Subcutaneous abdominal adipose tissue (tissue), 5 donors: ENCODE results near the gene AUNIP.

ENCODE experiments used
- H3K27ac ChIP-seq: one replicate; pipeline ENCODE4 v1.7.0; 2013; ENCODE audit warnings: low read depth, mild to moderate bottlenecking, inconsistent platforms, low read length, moderate library complexity
- H3K27me3 ChIP-seq, 5 donors: one replicate each; pipeline ENCODE4 v1.7.0; 2013; ENCODE audit warnings: low read length in 5 of 5, inconsistent platforms in 1 of 5; ENCODE audit not compliant: control insufficient read depth in 5 of 5, insufficient read depth in 4 of 5
- H3K36me3 ChIP-seq, 5 donors: one replicate each; pipeline ENCODE4 v1.7.0; 2013; ENCODE audit warnings: low read length in 5 of 5; ENCODE audit not compliant: control insufficient read depth in 5 of 5, insufficient read depth in 5 of 5
- H3K4me1 ChIP-seq, 5 donors: one replicate each; pipeline ENCODE4 v1.7.0; 2013; ENCODE audit warnings: low read length in 5 of 5, mild to moderate bottlenecking in 3 of 5, moderate library complexity in 1 of 5; ENCODE audit not compliant: control insufficient read depth in 5 of 5, insufficient read depth in 5 of 5
- H3K4me3 ChIP-seq, 5 donors: one replicate each; pipeline ENCODE4 v1.7.0; 2013; ENCODE audit warnings: low read length in 5 of 5, low read depth in 1 of 5
- H3K9ac ChIP-seq, 5 donors: one replicate each; pipeline ENCODE4 v1.7.0; 2013; ENCODE audit warnings: low read length in 5 of 5, mild to moderate bottlenecking in 4 of 5, moderate library complexity in 3 of 5
- H3K9me3 ChIP-seq, 5 donors: one replicate each; pipeline ENCODE4 v1.7.0; 2013; ENCODE audit warnings: low read length in 5 of 5; ENCODE audit not compliant: control insufficient read depth in 5 of 5
- donor health status: healthy.
- donor health status: healthy.
- donor health status: healthy.
- donor health status: healthy.
- donor health status: healthy.

AUNIP gene

DNA sequence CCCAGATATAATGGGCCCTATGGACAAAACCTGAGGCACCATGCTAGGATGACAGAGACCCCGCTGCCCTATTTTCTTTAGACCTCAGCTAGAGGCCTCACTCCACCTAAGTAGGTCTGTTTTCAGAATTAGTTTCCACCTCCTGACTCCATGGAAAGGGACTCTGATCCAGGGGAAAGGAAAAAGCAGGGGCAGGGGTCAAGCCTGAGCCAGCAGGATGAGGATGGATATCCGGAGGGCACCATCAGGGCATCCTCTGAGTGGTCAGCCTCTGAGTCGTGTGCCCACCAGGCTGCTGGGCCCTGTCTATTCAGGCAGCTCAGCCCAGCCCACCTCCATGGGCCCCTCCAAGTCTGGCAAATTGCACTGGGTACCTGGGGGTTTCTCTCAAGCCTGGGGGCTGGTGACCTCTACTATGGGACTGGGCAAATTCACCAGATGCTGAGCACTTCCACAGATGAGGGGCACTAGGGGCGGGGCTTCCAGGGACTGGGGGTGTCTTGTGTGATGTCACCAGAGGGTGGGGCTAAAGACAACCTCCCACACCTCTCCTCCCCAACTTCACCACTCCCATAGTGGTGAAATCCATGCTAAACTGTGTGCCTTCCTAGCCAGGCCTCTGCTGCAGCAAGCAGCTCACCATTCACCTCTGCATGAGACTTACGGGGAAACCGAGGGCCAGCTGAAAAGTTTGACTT lies 10.8 kb upstream of the AUNIP start:
- Histone ChIP-seq H3K4me1 (peaks cover 2 to 41% (median 28%) of the 10 kb centered on the region in 5 donors), H3K9ac (no peak overlapping the region), H3K36me3 (peaks cover 0 to 6% (median 0%) of the 10 kb centered on the region in 5 donors), H3K4me3 (no peak overlapping the region), H3K27ac (no peak overlapping the region), H3K9me3 (no peaks in the 10 kb centered on the region), H3K27me3 (no peaks in the 10 kb centered on the region)

DNA sequence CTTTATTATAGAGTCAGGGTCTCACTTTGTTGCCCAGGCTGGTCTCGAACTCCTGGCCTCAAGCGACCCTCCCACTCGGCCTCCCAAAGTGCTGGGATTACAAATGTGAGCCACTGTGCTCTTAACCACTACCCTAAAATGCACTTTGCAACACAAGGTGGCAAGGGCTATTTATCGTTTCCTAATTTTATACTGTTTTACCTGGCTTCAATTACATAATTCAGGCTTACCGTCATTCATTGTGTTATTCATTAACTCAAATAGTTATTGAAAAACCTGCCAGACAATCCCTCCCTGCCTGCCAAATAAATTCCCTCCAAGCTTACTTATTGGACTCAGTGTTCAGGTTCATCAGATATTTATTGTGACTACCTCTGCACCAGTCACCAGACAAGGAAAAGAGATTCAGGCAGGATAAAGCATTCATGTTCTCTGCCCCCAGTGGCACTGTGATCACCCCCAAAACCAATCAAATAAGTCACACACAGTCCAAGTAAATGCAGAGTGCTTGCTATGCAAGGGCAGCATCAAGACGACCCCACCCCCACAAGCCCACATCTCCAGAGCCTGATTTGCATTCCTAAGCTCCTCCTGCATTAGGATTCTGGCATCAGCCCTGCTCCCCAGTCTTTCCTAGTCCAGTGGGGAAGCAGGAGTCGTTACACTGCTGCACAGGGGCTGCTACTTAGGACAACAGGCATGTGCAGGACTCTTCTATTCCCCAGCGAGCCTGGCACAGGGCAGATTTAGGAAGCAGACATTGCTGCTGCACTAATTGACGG lies 8.1 kb upstream of the AUNIP start:
- Histone ChIP-seq H3K9ac (no peak overlapping the region), H3K4me1 (peaks cover 2 to 19% (median 13%) of the 10 kb centered on the region in 5 donors), H3K4me3 (no peak overlapping the region), H3K27ac (no peak overlapping the region), H3K9me3 (no peaks in the 10 kb centered on the region), H3K36me3 (peaks cover 0 to 15% (median 12%) of the 10 kb centered on the region in 5 donors), H3K27me3 (no peaks in the 10 kb centered on the region)

DNA sequence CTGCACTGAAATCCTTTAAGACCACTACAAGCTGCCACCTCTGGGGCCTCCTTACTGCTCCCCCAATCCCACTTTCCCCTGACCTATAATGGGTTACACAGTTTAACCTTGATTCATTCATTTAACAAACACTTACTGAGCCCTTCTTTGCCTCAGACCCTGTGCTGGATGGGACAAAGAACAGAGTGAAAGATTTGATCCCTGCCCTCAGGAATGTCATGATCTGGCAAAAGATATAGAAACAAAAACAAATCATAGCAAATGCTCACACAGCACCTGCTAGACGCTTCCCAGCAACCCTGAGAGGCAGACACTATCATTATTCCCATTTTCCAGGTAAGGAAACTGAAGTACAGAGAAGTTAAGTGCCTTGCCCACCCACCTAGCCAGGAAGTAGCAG lies 7.0 kb upstream of the AUNIP start:
- Histone ChIP-seq H3K9ac (no peak overlapping the region), H3K27me3 (no peaks in the 10 kb centered on the region), H3K9me3 (no peaks in the 10 kb centered on the region), H3K27ac (no peak overlapping the region), H3K4me1 (peaks cover 0 to 16% (median 4%) of the 10 kb centered on the region in 5 donors), H3K4me3 (no peak overlapping the region), H3K36me3 (peaks cover 0 to 15% (median 14%) of the 10 kb centered on the region in 5 donors)

GRCh38 chr1:25864434-25864833 lies 5.2 kb upstream of the AUNIP start:
- H3K36me3 ChIP-seq = peaks cover 0 to 15% (median 9%) of the 10 kb centered on the region in 5 donors
- H3K27ac ChIP-seq = no peak overlapping the region
- no peak overlapping the region for H3K4me3 ChIP-seq
- no peaks in the 10 kb centered on the region for H3K9me3 ChIP-seq
- H3K27me3 ChIP-seq = no peaks in the 10 kb centered on the region
- peaks cover 0 to 22% (median 8%) of the 10 kb centered on the region in 5 donors for H3K4me1 ChIP-seq
- no peak overlapping the region for H3K9ac ChIP-seq

- H3K27me3 ChIP-seq = no peaks in the 10 kb centered on the region
- H3K9ac ChIP-seq = no peak overlapping the region
- peaks cover 0 to 28% (median 13%) of the 10 kb centered on the region in 5 donors for H3K4me1 ChIP-seq
- no peak overlapping the region for H3K4me3 ChIP-seq
- H3K36me3 ChIP-seq = peaks cover 0 to 15% (median 9%) of the 10 kb centered on the region in 5 donors
- H3K9me3 ChIP-seq = no peaks in the 10 kb centered on the region
- no peak overlapping the region for H3K27ac ChIP-seq
These were observed 4.4 kb upstream of the AUNIP start for GRCh38 chr1:25863486-25864262.

DNA sequence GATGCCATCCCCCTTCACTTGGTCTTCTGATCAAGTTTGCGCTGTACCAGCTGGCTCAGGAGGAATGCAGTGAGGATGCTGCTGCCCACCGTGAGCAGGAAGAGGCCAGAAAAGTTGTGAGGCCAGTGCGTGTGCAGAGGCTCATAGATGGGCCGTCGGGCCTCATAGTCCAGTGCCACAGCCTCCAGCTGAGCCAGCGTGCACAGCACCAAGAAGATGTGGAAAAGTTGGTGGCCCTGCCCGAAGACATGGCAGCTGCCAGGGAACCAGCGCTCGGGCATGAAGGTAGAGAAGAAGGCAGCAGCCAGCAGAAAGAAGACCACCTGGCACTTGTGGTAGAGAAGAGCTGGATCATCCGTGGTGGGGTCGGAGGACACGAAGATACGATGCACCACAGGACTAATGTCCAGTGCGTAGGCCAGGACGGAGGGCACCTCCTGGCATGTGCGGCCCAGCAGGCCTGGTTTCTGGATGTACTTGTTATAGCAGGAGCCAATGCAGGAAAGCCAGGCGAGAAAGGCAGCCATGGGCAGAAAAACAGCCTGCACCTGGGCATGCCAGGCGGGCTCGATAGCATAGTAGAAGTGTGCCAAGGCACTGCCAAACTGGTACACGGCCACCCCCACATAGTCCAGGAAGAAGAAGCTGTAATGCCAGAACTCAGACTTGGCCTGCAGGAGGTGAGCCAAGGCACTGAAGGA lies 3.7 kb upstream of the AUNIP start:
- H3K36me3 ChIP-seq = peaks cover 0 to 15% (median 9%) of the 10 kb centered on the region in 5 donors
- no peak overlapping the region for H3K27ac ChIP-seq
- H3K9ac ChIP-seq = no peak overlapping the region
- H3K27me3 ChIP-seq = no peaks in the 10 kb centered on the region
- no peak overlapping the region for H3K4me3 ChIP-seq
- H3K9me3 ChIP-seq = no peaks in the 10 kb centered on the region
- H3K4me1 ChIP-seq = peaks cover 0 to 30% (median 15%) of the 10 kb centered on the region in 5 donors

GRCh38 chr1:25861316-25862286 lies 2.3 kb upstream of the AUNIP start:
- no peak overlapping the region for H3K4me3 ChIP-seq
- H3K9ac ChIP-seq = no peak overlapping the region
- H3K9me3 ChIP-seq = no peaks in the 10 kb centered on the region
- no peak overlapping the region for H3K27ac ChIP-seq
- no peaks in the 10 kb centered on the region for H3K27me3 ChIP-seq
- peaks cover 0 to 30% (median 15%) of the 10 kb centered on the region in 5 donors for H3K4me1 ChIP-seq
- peaks cover 0 to 15% (median 9%) of the 10 kb centered on the region in 5 donors for H3K36me3 ChIP-seq

DNA sequence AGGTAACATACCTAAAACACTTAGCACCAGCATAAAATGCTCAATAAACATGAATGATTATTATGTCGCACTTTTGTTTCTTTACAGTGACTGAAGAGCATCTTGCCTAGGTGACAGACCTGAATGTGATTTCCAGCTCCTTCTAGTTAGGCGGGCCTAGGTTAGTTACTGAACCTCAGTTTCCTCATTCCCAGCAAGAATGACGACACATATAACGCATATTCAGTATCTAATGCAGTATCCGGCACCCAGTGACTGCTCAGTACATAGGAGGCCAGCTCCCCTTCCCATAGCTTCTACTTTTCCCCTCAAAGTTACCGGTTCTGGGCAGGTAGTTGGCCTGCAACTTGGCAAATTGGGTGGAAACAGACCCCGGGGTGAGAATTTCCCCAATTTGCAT lies 763 bp downstream of the AUNIP start:
- peak overlapping the region in 2 of 5 donors; percentile 63 to 73 for H3K4me3 ChIP-seq
- peak overlapping the region in 2 of 5 donors; percentile 11 to 58 for H3K9ac ChIP-seq

DNA sequence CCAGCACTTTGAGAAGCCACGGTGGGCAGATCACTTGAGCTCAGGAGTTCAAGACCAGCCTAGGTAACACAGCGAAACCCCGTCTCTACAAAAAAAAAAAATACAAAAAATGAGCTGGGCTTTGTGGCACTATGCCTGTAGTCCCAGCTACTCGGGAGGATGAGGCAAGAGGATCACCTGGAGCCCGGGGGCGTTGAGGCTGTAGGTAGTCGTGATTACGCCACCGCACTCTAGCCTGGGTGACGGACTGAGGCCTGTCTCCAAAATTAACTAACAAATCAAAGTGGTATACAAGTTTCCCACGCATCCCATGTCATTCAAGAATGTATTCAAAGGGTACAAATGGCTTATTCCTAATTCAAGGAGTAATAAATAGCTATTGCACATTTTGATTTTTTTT lies 2.4 kb downstream of the AUNIP start:
- H3K9me3 ChIP-seq = no peaks in the 10 kb centered on the region
- H3K4me3 ChIP-seq = no peak overlapping the region
- H3K27ac ChIP-seq = no peak overlapping the region
- H3K27me3 ChIP-seq = no peaks in the 10 kb centered on the region
- peaks cover 0 to 27% (median 15%) of the 10 kb centered on the region in 5 donors for H3K4me1 ChIP-seq
- no peak overlapping the region for H3K9ac ChIP-seq
- H3K36me3 ChIP-seq = no peaks in the 10 kb centered on the region

More for the DNA sequence above, 763 bp downstream of the AUNIP start:
- Histone ChIP-seq H3K36me3 (peaks cover 0 to 13% (median 9%) of the 10 kb centered on the region in 5 donors), H3K9me3 (no peaks in the 10 kb centered on the region), H3K27me3 (no peaks in the 10 kb centered on the region), H3K27ac (no peak overlapping the region), H3K4me1 (peaks cover 0 to 30% (median 15%) of the 10 kb centered on the region in 5 donors)
